ENCODE data around the gene PRKCB.

- TF ChIP-seq CTCF (IDR thresholded peaks at IDR 0.05; ENCODE audit: low read depth, low read length) (no peak), MAX (IDR thresholded peaks at IDR 0.05; ENCODE audit: low read depth, low read length) (no peak), POLR2A (IDR thresholded peaks at IDR 0.05; ENCODE audit: extremely low read depth, insufficient read length) (no peak), MYC (IDR thresholded peaks at IDR 0.05; ENCODE audit: low read depth, low read length) (no peak)
Measured at GRCh38 chr16:23922406-23922805, 86.6 kb downstream of the PRKCB start.

All from NB4 (cell line).